HepG2 (cell line): ENCODE results near the gene ARL5A. TPM values are rescaled to one million over a fixed set of nuclear protein-coding genes. Genes with fewer than 3 reads are reported as not detected.
A peak's percentile ranks its signal among the peaks of the same experiment; 100 is the strongest.

ENCODE experiments used
- AGO1 ChIP-seq: fragments of 200-400 bp; formaldehyde crosslinking; IDR thresholded peaks from 2 replicates; pipeline ENCODE4 v1.6.1; 2017; ENCODE audit warnings: mild to moderate bottlenecking, low read depth, low read length, moderate library complexity; ENCODE audit not compliant: poor library complexity, severe bottlenecking
- ATF1 ChIP-seq: IDR thresholded peaks from 2 replicates; pipeline ENCODE4 v1.6.1; 2016; ENCODE audit warnings: mild to moderate bottlenecking, control low read depth
- FOXO4 ChIP-seq: sonication (generic); formaldehyde crosslinking; conservative IDR thresholded peaks from 2 replicates; pipeline ENCODE4 v1.8.1; 2023; ENCODE audit warnings: missing genetic modification reagents
- JUND ChIP-seq: sonication (generic); formaldehyde crosslinking; IDR thresholded peaks from 2 replicates; pipeline ENCODE4 v1.8.0; 2022; ENCODE audit warnings: mild to moderate bottlenecking, missing genetic modification reagents
- KAT2B ChIP-seq: fragments of 150-350 bp; IDR thresholded peaks from 2 replicates; pipeline ENCODE4 v1.6.1; 2014; ENCODE audit warnings: low read depth, low read length, borderline replicate concordance
- KLF13 ChIP-seq: sonication (generic); formaldehyde crosslinking; IDR thresholded peaks from 2 replicates; pipeline ENCODE4 v1.4.0; 2020; ENCODE audit warnings: mild to moderate bottlenecking, missing genetic modification reagents
- LBX2 ChIP-seq: sonication (generic); formaldehyde crosslinking; IDR thresholded peaks from 2 replicates; pipeline ENCODE4 v1.5.0; 2020; ENCODE audit warnings: missing genetic modification reagents, mild to moderate bottlenecking, borderline replicate concordance
- MATR3 ChIP-seq: sonication (generic); formaldehyde crosslinking; IDR thresholded peaks from 2 replicates; pipeline ENCODE4 v1.4.0; 2020; ENCODE audit warnings: missing genetic modification reagents
- NR2F6 ChIP-seq, 2 experiments: IDR thresholded peaks; 2 replicates each; pipeline ENCODE4 v1.6.1; 2016; ENCODE audit warnings: antibody characterized with exemption in 1 of 2, mild to moderate bottlenecking in 1 of 2
- RAD51 ChIP-seq: fragments of 450-650 bp; IDR thresholded peaks from 2 replicates; pipeline ENCODE4 v1.6.1; 2016; ENCODE audit warnings: borderline replicate concordance
- SIX4 ChIP-seq: sonication (generic); formaldehyde crosslinking; IDR thresholded peaks from 2 replicates; pipeline ENCODE4 v1.4.0; 2020; ENCODE audit warnings: missing genetic modification reagents
- ZNF256 ChIP-seq: sonication (generic); formaldehyde crosslinking; conservative IDR thresholded peaks from 2 replicates; pipeline ENCODE4 v1.4.0; 2020; ENCODE audit warnings: missing genetic modification reagents
- ZNF264 ChIP-seq: sonication (generic); formaldehyde crosslinking; IDR thresholded peaks from 2 replicates; pipeline ENCODE4 v1.4.0; 2020; ENCODE audit warnings: missing genetic modification reagents
- ZNF557 ChIP-seq: sonication (generic); formaldehyde crosslinking; IDR thresholded peaks from 2 replicates; pipeline ENCODE4 v1.4.0; 2020; ENCODE audit warnings: missing genetic modification reagents
- ZNF672 ChIP-seq: sonication (generic); formaldehyde crosslinking; IDR thresholded peaks from 2 replicates; pipeline ENCODE4 v1.8.1; 2022; ENCODE audit warnings: missing genetic modification reagents
- polyA plus RNA-seq, 8 experiments: library from polyadenylated mRNA; depleted of rRNA in 3 of 8; stranded (reverse) in 7 of 8; unstranded in 1 of 8; fragments of >200 nt; fragmentation: Illumina TruSeq in 4 of 8; extraction: Trizol in 4 of 8; gene quantifications; 2 replicates each; pipeline versions ENCODE4 v1.2.1 to v1.2.3, GENCODE V29; 2011 to 2016; ENCODE audit warnings: low read depth in 4 of 8, missing spikeins in 1 of 8, mixed read lengths in 1 of 8; ENCODE audit not compliant: insufficient read depth in 1 of 8
- total RNA-seq, 5 experiments: library from RNA; depleted of rRNA; stranded (reverse); fragments of >200 nt; fragmentation: Illumina TruSeq; extraction: Trizol; gene quantifications; 2 replicates each; pipeline ENCODE4 v1.2.3, GENCODE V29; 2016; ENCODE audit warnings: low read depth in 1 of 5
- TF ChIP-seq, protein P1 (sequence below): fragments of 450-650 bp; IDR thresholded peaks from 2 replicates; pipeline ENCODE4 v1.6.1; 2016
- TF ChIP-seq, protein P2 (sequence below): sonication (generic); formaldehyde crosslinking; conservative IDR thresholded peaks from 2 replicates; pipeline ENCODE4 v1.4.0; 2020; ENCODE audit warnings: missing genetic modification reagents
- TF ChIP-seq, protein P3 (sequence below): sonication (generic); formaldehyde crosslinking; IDR thresholded peaks from 2 replicates; pipeline ENCODE4 v1.5.1; 2020; ENCODE audit warnings: missing genetic modification reagents, mild to moderate bottlenecking, borderline replicate concordance

Gene ARL5A
- total and polyA plus RNA-seq, 2 of the 13 experiments (the other 11 are each of a cell fraction or from before 2014, with no cell fraction given), result 47.5 to 149 TPM

- TF ChIP-seq, protein P1, sequence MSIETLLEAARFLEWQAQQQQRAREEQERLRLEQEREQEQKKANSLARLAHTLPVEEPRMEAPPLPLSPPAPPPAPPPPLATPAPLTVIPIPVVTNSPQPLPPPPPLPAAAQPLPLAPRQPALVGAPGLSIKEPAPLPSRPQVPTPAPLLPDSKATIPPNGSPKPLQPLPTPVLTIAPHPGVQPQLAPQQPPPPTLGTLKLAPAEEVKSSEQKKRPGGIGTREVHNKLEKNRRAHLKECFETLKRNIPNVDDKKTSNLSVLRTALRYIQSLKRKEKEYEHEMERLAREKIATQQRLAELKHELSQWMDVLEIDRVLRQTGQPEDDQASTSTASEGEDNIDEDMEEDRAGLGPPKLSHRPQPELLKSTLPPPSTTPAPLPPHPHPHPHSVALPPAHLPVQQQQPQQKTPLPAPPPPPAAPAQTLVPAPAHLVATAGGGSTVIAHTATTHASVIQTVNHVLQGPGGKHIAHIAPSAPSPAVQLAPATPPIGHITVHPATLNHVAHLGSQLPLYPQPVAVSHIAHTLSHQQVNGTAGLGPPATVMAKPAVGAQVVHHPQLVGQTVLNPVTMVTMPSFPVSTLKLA, result no peak
- TF ChIP-seq, protein P2, sequence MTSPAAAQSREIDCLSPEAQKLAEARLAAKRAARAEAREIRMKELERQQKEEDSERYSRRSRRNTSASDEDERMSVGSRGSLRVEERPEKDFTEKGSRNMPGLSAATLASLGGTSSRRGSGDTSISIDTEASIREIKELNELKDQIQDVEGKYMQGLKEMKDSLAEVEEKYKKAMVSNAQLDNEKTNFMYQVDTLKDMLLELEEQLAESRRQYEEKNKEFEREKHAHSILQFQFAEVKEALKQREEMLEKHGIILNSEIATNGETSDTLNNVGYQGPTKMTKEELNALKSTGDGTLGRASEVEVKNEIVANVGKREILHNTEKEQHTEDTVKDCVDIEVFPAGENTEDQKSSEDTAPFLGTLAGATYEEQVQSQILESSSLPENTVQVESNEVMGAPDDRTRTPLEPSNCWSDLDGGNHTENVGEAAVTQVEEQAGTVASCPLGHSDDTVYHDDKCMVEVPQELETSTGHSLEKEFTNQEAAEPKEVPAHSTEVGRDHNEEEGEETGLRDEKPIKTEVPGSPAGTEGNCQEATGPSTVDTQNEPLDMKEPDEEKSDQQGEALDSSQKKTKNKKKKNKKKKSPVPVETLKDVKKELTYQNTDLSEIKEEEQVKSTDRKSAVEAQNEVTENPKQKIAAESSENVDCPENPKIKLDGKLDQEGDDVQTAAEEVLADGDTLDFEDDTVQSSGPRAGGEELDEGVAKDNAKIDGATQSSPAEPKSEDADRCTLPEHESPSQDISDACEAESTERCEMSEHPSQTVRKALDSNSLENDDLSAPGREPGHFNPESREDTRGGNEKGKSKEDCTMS (CRISPR knock-in tag), result no peak
- TF ChIP-seq JUND (CRISPR knock-in tag), result no peak
- TF ChIP-seq NR2F6 (IDR thresholded peaks at IDR 0.05), result peak; percentile 26; the same call in 1 of the 2 replicates
- TF ChIP-seq NR2F6 (CRISPR knock-in tag; IDR thresholded peaks at IDR 0.05), result peak; percentile 70
- TF ChIP-seq RAD51, result no peak
- TF ChIP-seq FOXO4 (CRISPR knock-in tag), result no peak
- TF ChIP-seq ATF1 (CRISPR knock-in tag), result no peak
- TF ChIP-seq ZNF557 (CRISPR knock-in tag), result no peak
- TF ChIP-seq AGO1, result no peak
- TF ChIP-seq LBX2 (CRISPR knock-in tag), result no peak
- no peak for TF ChIP-seq ZNF256 (CRISPR knock-in tag)
- TF ChIP-seq, protein P3, sequence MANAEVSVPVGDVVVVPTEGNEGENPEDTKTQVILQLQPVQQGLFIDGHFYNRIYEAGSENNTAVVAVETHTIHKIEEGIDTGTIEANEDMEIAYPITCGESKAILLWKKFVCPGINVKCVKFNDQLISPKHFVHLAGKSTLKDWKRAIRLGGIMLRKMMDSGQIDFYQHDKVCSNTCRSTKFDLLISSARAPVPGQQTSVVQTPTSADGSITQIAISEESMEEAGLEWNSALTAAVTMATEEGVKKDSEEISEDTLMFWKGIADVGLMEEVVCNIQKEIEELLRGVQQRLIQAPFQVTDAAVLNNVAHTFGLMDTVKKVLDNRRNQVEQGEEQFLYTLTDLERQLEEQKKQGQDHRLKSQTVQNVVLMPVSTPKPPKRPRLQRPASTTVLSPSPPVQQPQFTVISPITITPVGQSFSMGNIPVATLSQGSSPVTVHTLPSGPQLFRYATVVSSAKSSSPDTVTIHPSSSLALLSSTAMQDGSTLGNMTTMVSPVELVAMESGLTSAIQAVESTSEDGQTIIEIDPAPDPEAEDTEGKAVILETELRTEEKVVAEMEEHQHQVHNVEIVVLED, result no peak
- TF ChIP-seq KAT2B, result no peak
- no peak for TF ChIP-seq SIX4
- TF ChIP-seq KLF13, result no peak
- no peak for TF ChIP-seq ZNF264 (CRISPR knock-in tag)
- TF ChIP-seq ZNF672 (CRISPR knock-in tag), result no peak
- no peak for TF ChIP-seq MATR3
Measured at GRCh38 chr2:151842830-151843690, 14.8 kb upstream of the ARL5A start (continued).
